H1 (cell line): ENCODE results near the gene INTS2. TPM values are rescaled to one million over a fixed set of nuclear protein-coding genes. Genes with fewer than 3 reads are reported as not detected.

Source experiments
- CTCF ChIA-PET: fragments of 300-600 bp; sonication (Branson Sonifier 250); formaldehyde crosslinking; loops from one replicate; lab custom pipeline; 2021; ENCODE audit not compliant: partially characterized antibody; lab: Charles Lee
- POLR2A ChIA-PET: fragments of 300-600 bp; sonication (Branson Sonifier 250); formaldehyde crosslinking; loops from one replicate; lab custom pipeline; 2021; ENCODE audit warnings: inconsistent platforms; ENCODE audit not compliant: partially characterized antibody; lab: Charles Lee
- DNase-seq, 2 experiments: peaks; one replicate each; pipeline versions ENCODE4 v3.0.0 to v3.0.0-alpha.2; 2010 to 2022; ENCODE audit warnings: low spot score in 2 of 2, low read depth in 1 of 2, mixed read lengths in 1 of 2
- FAIRE-seq: peaks from 2 replicates; lab custom pipeline; 2011; peaks lifted over from hg19 to GRCh38; lab: Jason Lieb, UNC
- H2AFZ ChIP-seq: 2 replicates; pipeline ENCODE4 v1.8.1; 2012; ENCODE audit warnings: low read length, inconsistent platforms
- H2AK5ac ChIP-seq: 2 replicates; pipeline ENCODE4 v1.6.1; 2013; ENCODE audit warnings: low read depth, low read length
- H2BK120ac ChIP-seq: replicated peaks from 2 replicates; pipeline ENCODE3; 2013; ENCODE audit warnings: low read depth, low read length, inconsistent platforms
- H2BK12ac ChIP-seq: 2 replicates; pipeline ENCODE4 v1.6.1; 2013; ENCODE audit warnings: low read depth, low read length
- H2BK15ac ChIP-seq: 2 replicates; pipeline ENCODE4 v1.6.1; 2013; ENCODE audit warnings: low read length
- H2BK20ac ChIP-seq: 2 replicates; pipeline ENCODE4 v1.6.1; 2013; ENCODE audit warnings: low read length
- H2BK5ac ChIP-seq: 2 replicates; pipeline ENCODE4 v1.6.1; 2013; ENCODE audit warnings: low read depth, low read length
- H3K14ac ChIP-seq: 2 replicates; pipeline ENCODE4 v1.6.1; 2013; ENCODE audit warnings: inconsistent platforms; ENCODE audit not compliant: insufficient read length
- H3K18ac ChIP-seq: 2 replicates; pipeline ENCODE4 v1.6.1; 2013; ENCODE audit warnings: low read length; ENCODE audit errors: extremely low read depth
- H3K23ac ChIP-seq: 2 replicates; pipeline ENCODE4 v1.6.1; 2013; ENCODE audit warnings: inconsistent platforms; ENCODE audit not compliant: insufficient read length
- H3K23me2 ChIP-seq: 2 replicates; pipeline ENCODE4 v1.6.1; 2013; ENCODE audit warnings: low read depth, low read length
- H3K27ac ChIP-seq: 2 replicates; pipeline ENCODE4 v1.6.1; 2011; ENCODE audit warnings: low read depth, low read length, inconsistent platforms
- H3K27me3 ChIP-seq, 4 experiments: replicated peaks in 1 of 4; 1 replicate in 1 of 4; 2 replicates in 3 of 4; pipeline versions ENCODE4 v1.6.1 to v1.8.1; 2011 to 2013; ENCODE audit warnings: low read length in 3 of 4, mild to moderate bottlenecking in 3 of 4, inconsistent platforms in 2 of 4, mixed read lengths in 2 of 4, moderate library complexity in 1 of 4; ENCODE audit not compliant: control insufficient read depth in 3 of 4, insufficient read depth in 3 of 4; ENCODE audit errors: extremely low read depth in 1 of 4
- H3K36me3 ChIP-seq, 4 experiments: 2 replicates each; pipeline versions ENCODE4 v1.6.1 to v1.8.1; 2011 to 2013; ENCODE audit warnings: mild to moderate bottlenecking in 4 of 4, low read length in 3 of 4, moderate library complexity in 2 of 4, control low read depth in 1 of 4, inconsistent platforms in 1 of 4; ENCODE audit not compliant: insufficient read depth in 4 of 4, control insufficient read depth in 2 of 4
- H3K4ac ChIP-seq: replicated peaks from 2 replicates; pipeline ENCODE3; 2013; ENCODE audit warnings: low read length, low read depth, mixed read lengths, inconsistent platforms; ENCODE audit not compliant: insufficient read length
- H3K4me1 ChIP-seq, 4 experiments: replicated peaks in 1 of 4; 1 replicate in 1 of 4; 2 replicates in 3 of 4; pipeline versions ENCODE4 v1.6.1 to v1.8.1; 2011 to 2013; ENCODE audit warnings: low read length in 3 of 4, inconsistent platforms in 2 of 4, mixed read lengths in 1 of 4; ENCODE audit not compliant: insufficient read depth in 4 of 4, control insufficient read depth in 3 of 4
- H3K4me2 ChIP-seq, 2 experiments: 2 replicates each; pipeline versions ENCODE4 v1.6.1 to v1.8.1; 2011 to 2013; ENCODE audit warnings: low read depth in 2 of 2, low read length in 2 of 2, control low read depth in 1 of 2, inconsistent platforms in 1 of 2, mild to moderate bottlenecking in 1 of 2; ENCODE audit not compliant: insufficient read depth in 1 of 2
- H3K4me3 ChIP-seq, 4 experiments: fragments of 200-600, 300-600 bp in 1 of 4; sonication (generic), shearing (Covaris generic), sonication (Bioruptor Twin) in 1 of 4; 2 replicates each; pipeline versions ENCODE4 v1.5.1 to v1.8.1; 2011 to 2016; ENCODE audit warnings: low read length in 4 of 4, low read depth in 3 of 4, control low read depth in 2 of 4, inconsistent platforms in 2 of 4, mild to moderate bottlenecking in 2 of 4, mixed read lengths in 1 of 4, moderate library complexity in 1 of 4; ENCODE audit not compliant: insufficient read depth in 2 of 4; ENCODE audit errors: extremely low read depth in 1 of 4
- H3K56ac ChIP-seq: replicated peaks from 2 replicates; pipeline ENCODE3; 2013; ENCODE audit warnings: low read depth, mild to moderate bottlenecking, mixed read lengths, low read length, inconsistent platforms; ENCODE audit not compliant: insufficient read length
- H3K79me1 ChIP-seq: 2 replicates; pipeline ENCODE4 v1.6.1; 2013; ENCODE audit warnings: low read depth, low read length, control low read depth
- H3K79me2 ChIP-seq, 2 experiments: 2 replicates each; pipeline versions ENCODE4 v1.6.1 to v1.8.1; 2012 to 2013; ENCODE audit warnings: low read length in 2 of 2, mild to moderate bottlenecking in 2 of 2, inconsistent platforms in 1 of 2; ENCODE audit not compliant: insufficient read depth in 2 of 2, control insufficient read depth in 1 of 2
- H3K9ac ChIP-seq, 4 experiments: replicated peaks in 1 of 4; 1 replicate in 1 of 4; 2 replicates in 3 of 4; pipeline versions ENCODE4 v1.6.1 to v1.8.1; 2011 to 2013; ENCODE audit warnings: low read depth in 3 of 4, low read length in 3 of 4, control low read depth in 2 of 4, mild to moderate bottlenecking in 2 of 4, moderate library complexity in 2 of 4, inconsistent platforms in 1 of 4; ENCODE audit errors: extremely low read depth in 1 of 4
- H3K9me3 ChIP-seq, 2 experiments: 2 replicates each; pipeline versions ENCODE4 v1.6.1 to v1.8.1; 2012 to 2013; ENCODE audit warnings: mild to moderate bottlenecking in 2 of 2, moderate library complexity in 2 of 2, control low read depth in 1 of 2, inconsistent platforms in 1 of 2, low read depth in 1 of 2, low read length in 1 of 2, mixed read lengths in 1 of 2; ENCODE audit not compliant: insufficient read depth in 2 of 2
- H4K20me1 ChIP-seq, 2 experiments: replicated peaks in 1 of 2; 2 replicates each; pipeline versions ENCODE3 to v1.8.1; 2011 to 2013; ENCODE audit warnings: inconsistent platforms in 2 of 2, low read length in 2 of 2, mild to moderate bottlenecking in 1 of 2; ENCODE audit not compliant: insufficient read depth in 2 of 2, control insufficient read depth in 1 of 2
- H4K5ac ChIP-seq: 2 replicates; pipeline ENCODE4 v1.6.1; 2013; ENCODE audit warnings: low read length, low read depth, mixed read lengths, inconsistent platforms; ENCODE audit not compliant: insufficient read length
- H4K8ac ChIP-seq: 2 replicates; pipeline ENCODE4 v1.8.0; 2013; ENCODE audit warnings: mild to moderate bottlenecking, moderate library complexity, low read length, inconsistent platforms; ENCODE audit not compliant: insufficient read depth; ENCODE audit errors: extremely low read depth
- H4K91ac ChIP-seq: replicated peaks from 2 replicates; pipeline ENCODE3; 2013; ENCODE audit warnings: low read length, mixed read lengths, inconsistent platforms; ENCODE audit not compliant: insufficient read length
- BACH1 ChIP-seq: IDR thresholded peaks from 2 replicates; pipeline ENCODE4 v1.6.1; 2012; ENCODE audit warnings: low read length, improper control_type of control experiment
- BCL11A ChIP-seq, 2 experiments: IDR thresholded peaks; one replicate each; pipeline ENCODE4 v1.6.1; 2011; ENCODE audit warnings: low read depth in 2 of 2, low read length in 2 of 2, mild to moderate bottlenecking in 2 of 2
- CBX5 ChIP-seq: fragments of 300-800, 300-1000 bp; sonication (generic); IDR thresholded peaks from 2 replicates; pipeline ENCODE4 v1.7.1; 2016; ENCODE audit warnings: antibody characterized with exemption, low read length, low read depth
- POLR2AphosphoS5 ChIP-seq: IDR thresholded peaks from 2 replicates; pipeline ENCODE4 v1.6.1; 2011; ENCODE audit warnings: low read depth, low read length
- RXRA ChIP-seq: IDR thresholded peaks from 2 replicates; pipeline ENCODE4 v1.6.1; 2011; ENCODE audit warnings: low read depth, mild to moderate bottlenecking, low read length, moderate library complexity; ENCODE audit not compliant: insufficient read depth
- SIX5 ChIP-seq: IDR thresholded peaks from 2 replicates; pipeline ENCODE4 v1.6.1; 2011; ENCODE audit warnings: mild to moderate bottlenecking, low read depth, low read length
- TBP ChIP-seq: IDR thresholded peaks from 2 replicates; pipeline ENCODE4 v1.6.1; 2011; ENCODE audit warnings: low read depth, low read length, improper control_type of control experiment
- WGBS, 2 experiments: shearing (Covaris generic) in 1 of 2; methylation state at CpG; one replicate each; pipeline versions ENCODE4 v1.1.6 to v1.1.7; 2013 to 2015; ENCODE audit warnings: low lambda C conversion rate in 2 of 2, mixed read lengths in 2 of 2, inconsistent platforms in 1 of 2, low coverage in 1 of 2, missing lambda C conversion rate in 1 of 2; ENCODE audit not compliant: insufficient replicate concordance in 2 of 2, insufficient coverage in 1 of 2, insufficient read length in 1 of 2; ENCODE audit errors: extremely low coverage in 1 of 2, missing lambda C conversion rate in 1 of 2; 5-methylcytosine and 5-hydroxymethylcytosine counted together
- polyA plus RNA-seq, 7 experiments: library from polyadenylated mRNA; depleted of rRNA in 3 of 7; stranded (reverse) in 5 of 7; unstranded in 2 of 7; fragments of >200 nt in 5 of 7; fragments of 200-250 nt in 2 of 7; gene quantifications; 1 replicate in 5 of 7; 2 replicates in 1 of 7; 4 replicates in 1 of 7; pipeline versions ENCODE4 v1.2.1 to v1.2.3, GENCODE V29; 2011 to 2013; ENCODE audit warnings: missing spikeins in 2 of 7, mixed read lengths in 2 of 7
- total RNA-seq: library from RNA; stranded (reverse); fragmentation: NEBNext Ultra II Directional; extraction: Animal tissue kit (Norgen Biotek cat#: 25700); gene quantifications from 2 replicates; pipeline ENCODE4 v1.2.1, GENCODE V29; 2021
- TF ChIP-seq, protein P1 (sequence below): IDR thresholded peaks from 2 replicates; pipeline ENCODE4 v1.6.1; 2012; ENCODE audit warnings: inconsistent platforms

INTS2 gene
- total and polyA plus RNA-seq, 2 of the 8 experiments (the other 6 are each of a cell fraction or from before 2014, with no cell fraction given), result 9.4 to 21.8 TPM

DNA sequence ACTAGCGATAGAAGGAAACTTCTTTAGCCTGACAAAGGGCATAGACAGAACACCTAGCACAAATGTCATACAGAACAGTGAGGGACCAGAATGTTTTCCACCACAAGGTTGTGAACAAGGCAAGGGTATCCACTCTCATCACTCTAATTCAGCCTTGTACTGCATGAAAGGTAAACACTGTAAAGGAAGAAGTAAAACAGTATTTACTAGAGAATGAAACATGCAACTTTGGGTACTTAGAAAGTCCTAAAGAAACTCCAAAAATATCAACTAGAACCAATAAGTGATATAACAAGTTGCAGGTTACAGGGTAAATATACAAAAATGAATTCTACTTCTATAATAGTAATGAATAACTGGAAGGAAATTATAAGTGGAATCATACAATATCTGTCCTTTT is 96.7 kb downstream of the INTS2 start:
- WGBS, 2 experiments, result 95% methylated on average over 1 of the region's 1 CpG; no CpG with 5 or more reads in 1 of the 2 experiments
- no peak for FAIRE-seq
- no peaks in the 10 kb centered on the region for H3K79me2 ChIP-seq

More for the DNA sequence above, 96.7 kb downstream of the INTS2 start:
- Histone ChIP-seq H3K9ac (no peak overlapping the region), H3K27me3 (no peaks in the 10 kb centered on the region; a peak in 1 of 7 replicates), H4K20me1 (no peaks in the 10 kb centered on the region), H2AFZ (no peak overlapping the region), H3K23me2 (no peaks in the 10 kb centered on the region), H3K23ac (no peak overlapping the region), H3K4me1 (no peaks in the 10 kb centered on the region), H4K8ac (no peak overlapping the region), H3K4me3 (no peak overlapping the region), H2AK5ac (no peak overlapping the region), H4K91ac (no peak overlapping the region), H3K14ac (no peak overlapping the region), H2BK20ac (no peak overlapping the region), H3K18ac (no peak overlapping the region), H3K4ac (no peak overlapping the region), H3K4me2 (no peak overlapping the region), H4K5ac (no peak overlapping the region), H2BK15ac (no peak overlapping the region), H2BK5ac (no peak overlapping the region), H3K36me3 (peaks cover 0 to 6% (median 3%) of the 10 kb centered on the region in 4 experiments; a peak in 3 of 8 replicates), H3K9me3 (peaks cover 0 to 7% of the 10 kb centered on the region in 2 experiments; a peak in 1 of 4 replicates), H3K56ac (no peak overlapping the region), H3K79me1 (no peaks in the 10 kb centered on the region), H2BK120ac (no peak overlapping the region), H2BK12ac (no peak overlapping the region), H3K27ac (no peak overlapping the region)
- POLR2A ChIA-PET, result no interaction called here
- CTCF ChIA-PET, result no interaction called here
- DNase-seq, result no peak
- TF ChIP-seq BCL11A (IDR thresholded peaks at IDR 0.05; ENCODE audit: low read depth in 2 of 2, low read length in 2 of 2) (no peak), BACH1 (no peak), CBX5 (no peak), SIX5 (no peak), TBP (no peak), POLR2AphosphoS5 (no peak), RXRA (no peak)
- TF ChIP-seq, protein P1, sequence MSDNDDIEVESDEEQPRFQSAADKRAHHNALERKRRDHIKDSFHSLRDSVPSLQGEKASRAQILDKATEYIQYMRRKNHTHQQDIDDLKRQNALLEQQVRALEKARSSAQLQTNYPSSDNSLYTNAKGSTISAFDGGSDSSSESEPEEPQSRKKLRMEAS, result no peak
